ENCODE results near the gene ATG5.
"Not testable (repeated sequence)": the region's sequence is repeated elsewhere in the genome, so short reads cannot be mapped to it uniquely, and the experiment has no call there.

Gene ATG5

DNA sequence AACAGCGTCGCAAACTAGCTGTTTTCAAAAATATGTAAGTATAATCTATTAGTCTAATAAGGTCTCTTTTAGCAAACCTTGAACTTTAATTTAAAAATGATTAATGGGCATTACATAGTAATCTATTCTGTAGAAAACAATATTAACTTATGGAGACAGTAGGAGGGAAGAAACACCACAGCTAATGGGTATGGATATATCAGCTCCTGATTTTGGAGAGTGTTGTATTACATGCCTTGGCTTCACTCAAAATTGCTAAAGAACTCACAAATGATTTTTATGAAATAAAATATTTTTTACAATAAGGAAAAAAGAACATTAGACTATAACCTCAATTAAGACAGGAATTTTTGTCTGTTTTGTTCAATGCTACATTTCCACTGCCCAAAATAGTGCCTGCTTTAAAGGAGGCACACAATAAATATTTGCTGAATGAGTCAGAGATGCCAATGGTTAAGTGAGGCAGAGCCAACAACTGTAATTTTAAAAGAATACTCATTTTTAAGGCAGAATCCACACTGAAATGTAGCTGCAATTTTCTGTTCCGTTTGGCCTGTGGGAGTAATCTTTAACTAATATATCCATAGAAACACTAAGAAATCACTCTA, 15.7 kb downstream of the ATG5 start:
- DNase-seq = no peak

DNA sequence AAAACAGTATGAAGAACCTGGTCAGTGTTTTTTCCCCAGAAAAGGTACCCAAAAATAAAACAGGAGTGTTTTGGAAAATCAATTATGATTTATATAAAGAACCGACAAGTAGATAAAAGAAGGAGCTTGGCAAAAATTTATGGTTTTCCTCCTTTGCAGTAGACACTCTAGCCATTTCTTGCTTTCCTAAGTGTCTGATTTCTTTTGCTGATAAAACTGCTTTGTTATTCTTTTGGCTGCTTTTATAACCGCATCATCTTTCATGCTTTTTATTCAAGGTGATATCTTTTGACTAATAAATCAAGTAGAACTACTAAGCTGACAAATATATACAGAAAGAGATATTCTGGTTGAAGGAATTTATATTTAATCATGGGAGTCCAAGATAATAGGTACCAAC, 16.6 kb downstream of the ATG5 start:
- DNase-seq = no peak

DNA sequence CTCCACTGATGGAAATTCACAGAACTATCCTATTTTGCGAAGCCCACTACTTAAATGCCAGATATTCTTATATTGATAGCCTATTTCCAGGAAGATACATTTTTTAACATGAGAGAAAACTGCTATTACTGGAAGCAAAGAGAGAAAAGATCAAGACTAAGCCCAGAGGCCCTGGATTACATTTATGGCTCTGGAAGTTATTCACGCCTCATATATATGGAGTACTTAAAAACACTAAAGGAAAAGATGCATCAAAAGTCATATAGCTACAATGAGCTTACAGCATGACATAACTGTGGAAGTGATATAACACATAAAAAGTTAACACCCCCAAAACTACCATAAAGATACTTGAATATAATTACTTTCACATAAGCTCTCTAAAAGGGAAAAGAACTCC, 19.8 kb downstream of the ATG5 start:
- no peak for DNase-seq

DNA sequence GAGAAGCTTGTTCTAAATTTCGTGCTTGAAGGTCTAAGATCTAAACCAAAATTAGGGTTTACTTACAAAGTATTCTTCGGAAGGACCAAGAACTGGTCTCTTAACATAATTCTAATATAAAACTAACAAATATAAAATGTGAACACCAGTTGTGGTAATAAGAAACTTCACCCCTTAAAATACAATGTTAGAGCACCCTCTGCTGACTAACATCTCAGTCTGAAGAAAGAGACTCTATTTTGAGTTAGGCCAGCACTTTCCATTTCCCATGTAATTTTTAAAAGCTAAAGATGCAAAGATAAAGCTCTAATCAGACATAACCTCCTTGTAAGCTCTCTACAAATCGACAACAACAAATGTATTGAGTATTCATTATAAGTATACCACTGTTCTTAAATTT, 24.6 kb downstream of the ATG5 start:
- no peak for DNase-seq

DNA sequence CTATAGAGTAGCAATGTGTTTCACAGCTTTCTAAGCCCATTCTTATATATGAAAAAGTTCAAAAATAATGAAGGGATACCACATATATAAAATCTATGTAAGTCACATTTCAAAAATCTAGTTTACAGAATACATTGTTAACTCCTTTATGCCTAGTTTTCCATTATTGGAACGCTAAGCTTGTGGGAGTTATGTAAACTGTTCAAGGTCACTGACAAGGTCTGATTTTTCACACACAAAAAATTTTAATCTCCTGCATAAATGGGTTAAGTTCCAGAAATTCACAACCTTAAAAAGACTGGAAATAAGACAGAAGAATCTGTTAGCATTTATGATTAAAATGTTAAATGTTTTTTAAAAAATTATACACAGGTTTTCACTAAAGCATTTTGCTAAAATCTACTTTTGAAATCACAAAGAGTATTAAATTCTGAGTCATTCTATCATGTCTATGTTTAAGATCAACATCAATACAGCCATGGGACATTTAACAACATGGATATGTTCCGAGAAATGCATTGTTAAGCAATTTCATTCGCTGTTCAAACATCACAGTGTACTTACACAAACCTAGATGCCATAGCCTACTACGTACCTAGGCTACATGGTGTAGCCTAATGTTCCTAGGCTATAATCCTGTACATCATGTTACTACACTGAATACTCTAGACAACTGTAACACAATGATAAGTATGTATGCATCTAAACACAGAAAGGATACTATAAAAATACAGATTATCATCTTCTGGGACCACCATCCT, 25.4 kb downstream of the ATG5 start:
- DNase-seq = no peak

DNA sequence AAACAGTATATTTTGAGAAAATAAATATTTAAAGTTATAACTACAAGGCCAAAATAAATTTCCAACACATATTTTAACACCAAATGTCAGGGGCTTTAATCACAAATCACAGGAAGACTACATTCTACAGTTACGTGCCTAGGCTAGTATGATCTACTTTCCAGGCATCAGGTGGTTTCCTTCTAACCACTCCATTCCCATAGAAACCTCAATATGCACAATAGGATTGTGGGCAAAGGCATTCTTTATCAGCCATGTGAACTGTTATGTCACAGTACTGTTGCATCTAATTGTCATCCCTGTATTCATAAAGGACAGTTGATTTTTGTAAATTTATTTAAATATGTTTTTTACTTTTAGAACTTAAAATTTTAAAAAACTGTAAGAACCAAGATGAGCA, 32.4 kb downstream of the ATG5 start:
- no peak for DNase-seq

DNA sequence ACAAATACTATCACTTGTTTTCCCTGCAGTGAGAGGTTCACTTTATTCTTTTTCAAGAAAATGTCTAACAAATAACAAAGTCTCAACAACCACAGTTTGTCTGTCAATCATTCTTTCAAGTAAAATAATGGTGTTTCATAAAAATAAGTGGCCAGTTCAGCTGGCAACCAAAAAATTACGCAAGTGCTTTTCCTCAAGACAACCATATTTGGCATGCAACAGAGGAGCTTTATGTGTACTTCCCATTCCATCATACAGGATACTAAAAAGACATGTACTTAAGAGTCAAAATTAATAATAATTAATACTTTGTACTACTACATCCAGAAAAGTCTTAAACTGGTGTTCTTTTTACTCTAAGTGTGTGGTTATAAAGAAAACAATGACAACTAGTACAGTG, 34.6 kb downstream of the ATG5 start:
- no peak for DNase-seq

DNA sequence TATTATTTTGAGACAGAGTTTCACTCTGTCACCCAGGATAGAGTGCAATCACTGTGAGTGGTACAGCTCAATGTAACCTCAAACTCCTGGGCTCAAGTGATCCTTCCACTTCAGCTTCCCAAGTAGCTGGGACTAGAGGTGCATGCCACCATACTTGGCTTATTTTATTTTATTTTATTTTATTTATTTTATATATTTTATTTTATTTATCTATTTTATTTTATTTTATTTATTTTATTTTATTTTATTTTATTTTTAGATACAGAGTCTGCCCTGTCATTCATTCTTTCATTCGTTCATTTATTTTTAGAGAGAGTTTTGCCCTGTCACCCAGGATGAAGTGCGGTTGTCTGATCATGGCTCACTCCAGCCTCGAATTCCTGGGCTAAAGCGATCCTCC, 35.5 kb downstream of the ATG5 start:
- DNase-seq = no peak

DNA sequence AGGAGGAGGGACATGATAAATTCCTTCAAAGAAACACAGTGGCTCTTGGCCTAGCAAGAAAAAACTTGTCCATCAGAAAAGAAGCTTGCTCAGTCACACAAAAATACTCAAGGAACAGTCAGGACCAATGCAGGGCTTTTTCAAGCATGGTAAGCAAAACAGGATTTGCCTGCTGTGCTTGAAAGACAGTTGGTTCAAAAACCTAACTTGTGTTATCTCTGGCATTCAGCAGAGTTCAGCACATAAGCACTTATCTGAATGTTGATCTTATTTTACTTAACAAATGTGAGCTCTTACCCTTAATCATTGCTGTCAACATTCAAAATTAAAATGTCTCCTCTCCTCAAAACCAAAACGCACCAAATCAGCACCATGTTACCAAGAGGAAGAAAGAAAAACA, 38.3 kb downstream of the ATG5 start:
- DNase-seq = no peak

DNA sequence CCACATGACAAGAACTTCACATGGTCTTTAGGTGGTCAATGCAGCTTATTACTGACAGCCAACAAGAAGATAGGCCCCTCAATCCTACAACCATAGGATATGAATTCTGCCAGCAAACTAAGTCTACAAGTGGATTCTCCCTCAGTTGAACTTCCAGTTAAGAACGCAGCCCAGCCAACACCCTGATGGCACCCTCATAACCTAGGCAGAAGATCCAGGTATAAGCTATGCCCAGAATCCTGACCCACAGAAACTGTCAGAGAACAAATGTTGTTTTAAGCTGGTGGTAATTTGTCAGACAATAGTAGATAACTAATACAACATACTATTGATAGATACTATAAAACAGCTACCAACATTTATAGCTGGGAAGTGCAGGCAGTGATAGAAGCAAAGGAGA, 38.8 kb downstream of the ATG5 start:
- no peak for DNase-seq

DNA sequence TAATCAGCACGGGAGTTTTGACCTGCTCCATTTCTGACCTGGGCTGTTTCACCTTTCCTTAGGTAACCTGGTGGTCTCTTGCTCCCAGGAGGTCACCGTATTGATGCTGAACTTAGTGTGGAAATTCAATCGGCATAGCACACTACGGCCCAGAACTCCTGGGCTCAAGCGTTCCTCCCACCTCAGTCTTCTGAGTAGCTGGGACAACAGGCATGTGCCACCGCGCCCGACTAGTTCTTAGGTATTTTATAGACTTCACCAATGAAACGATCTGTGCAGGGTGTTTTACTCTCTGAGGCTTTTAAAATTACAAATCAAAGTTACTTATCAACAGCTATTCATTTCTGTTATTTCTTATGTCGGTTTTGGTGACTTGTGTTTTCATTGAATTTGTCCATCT, 42.1 kb downstream of the ATG5 start:
- DNase-seq = no peak

DNA sequence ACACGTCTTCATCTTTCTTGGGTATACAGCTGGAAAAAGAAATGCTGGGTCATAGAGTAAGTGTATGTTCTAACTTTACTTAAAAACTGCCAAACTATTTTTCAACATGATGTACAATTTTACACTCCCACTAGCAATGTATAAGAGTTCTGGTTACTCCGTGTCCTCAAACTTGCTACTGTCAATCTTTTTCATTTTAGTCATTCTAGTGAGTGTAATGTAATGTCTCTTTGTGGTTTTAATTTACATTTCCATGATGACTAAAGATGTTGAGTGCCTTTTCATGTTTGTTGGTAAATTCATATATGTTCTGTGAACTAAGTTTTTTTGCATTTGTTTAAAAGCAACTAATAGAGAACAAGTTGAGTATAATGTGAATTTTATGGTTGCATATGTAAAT, 43.9 kb downstream of the ATG5 start:
- DNase-seq = no peak

DNA sequence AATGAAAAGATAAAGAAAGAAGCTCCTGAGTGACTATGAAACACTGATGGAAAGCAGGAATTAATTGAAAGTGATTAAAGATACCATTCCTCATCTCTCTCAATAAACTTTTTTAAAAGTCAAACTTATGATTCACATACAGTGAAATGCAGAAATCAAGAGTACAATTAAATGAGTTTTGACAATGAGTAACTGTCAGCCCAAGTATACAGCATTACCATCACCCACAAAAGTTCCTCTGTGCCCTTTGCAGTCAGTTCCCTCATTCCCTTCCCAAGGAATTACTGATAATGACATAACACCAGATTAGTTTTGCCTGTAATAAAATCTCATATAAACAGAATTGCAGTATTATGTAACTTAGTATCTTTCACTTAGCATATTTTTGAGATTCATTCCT, 44.5 kb downstream of the ATG5 start:
- no peak for DNase-seq

DNA sequence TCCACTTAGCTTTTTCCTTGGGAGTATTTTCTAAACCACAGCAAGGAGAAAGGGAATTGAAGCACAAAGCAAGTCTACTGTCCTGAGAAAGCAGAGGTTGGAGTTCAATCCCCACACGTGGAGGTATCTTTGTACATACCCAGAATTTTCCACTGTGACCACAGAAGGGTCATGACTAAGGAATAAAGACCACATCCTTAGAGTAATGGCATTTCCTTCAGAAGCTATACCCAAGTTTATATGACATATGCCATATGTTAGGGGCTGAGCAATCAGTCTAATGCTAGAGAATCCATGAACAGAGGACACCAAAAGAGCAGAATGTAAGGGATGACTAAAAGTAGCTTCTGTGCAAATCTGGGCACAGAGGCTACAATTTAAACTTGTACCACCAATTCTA, 46.4 kb downstream of the ATG5 start:
- no peak for DNase-seq

DNA sequence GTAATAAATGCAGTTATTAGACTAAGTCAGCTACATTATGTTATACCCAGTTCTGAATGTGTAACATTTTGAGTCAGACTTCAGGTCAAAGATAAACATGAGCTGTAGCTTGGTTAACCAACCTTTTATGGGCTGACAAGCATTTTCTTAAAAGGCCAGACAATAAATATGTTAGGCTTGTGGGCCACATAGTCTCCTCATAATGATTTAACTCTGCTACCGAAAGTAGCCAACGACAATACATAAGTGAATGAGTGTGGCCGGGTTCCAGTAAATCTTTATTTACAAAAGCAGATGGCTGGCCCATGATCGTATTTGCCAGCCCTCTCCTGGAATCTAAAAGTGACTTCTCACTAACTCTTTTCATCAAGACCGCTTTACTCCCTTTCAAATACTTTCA, 49.9 kb downstream of the ATG5 start:
- DNase-seq = no peak

DNA sequence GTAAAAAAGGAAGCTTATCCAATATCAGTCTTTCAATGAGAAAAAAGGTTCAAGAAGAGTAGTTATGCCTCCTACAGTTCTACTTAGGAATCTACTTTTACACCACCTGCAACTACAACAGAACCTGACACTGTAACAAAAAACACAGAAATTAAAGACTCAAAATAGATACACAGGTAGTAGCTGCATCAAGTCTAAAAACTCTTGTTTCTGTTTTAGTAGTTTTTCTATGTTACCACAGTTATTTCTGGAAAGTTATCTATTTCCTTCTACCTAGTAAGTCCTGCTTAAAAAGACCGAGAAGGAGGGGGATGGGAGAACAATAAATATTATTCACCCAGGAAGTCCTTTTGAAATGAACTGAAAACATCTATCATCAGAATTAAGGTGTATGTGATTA, 52.5 kb downstream of the ATG5 start:
- DNase-seq = no peak

DNA sequence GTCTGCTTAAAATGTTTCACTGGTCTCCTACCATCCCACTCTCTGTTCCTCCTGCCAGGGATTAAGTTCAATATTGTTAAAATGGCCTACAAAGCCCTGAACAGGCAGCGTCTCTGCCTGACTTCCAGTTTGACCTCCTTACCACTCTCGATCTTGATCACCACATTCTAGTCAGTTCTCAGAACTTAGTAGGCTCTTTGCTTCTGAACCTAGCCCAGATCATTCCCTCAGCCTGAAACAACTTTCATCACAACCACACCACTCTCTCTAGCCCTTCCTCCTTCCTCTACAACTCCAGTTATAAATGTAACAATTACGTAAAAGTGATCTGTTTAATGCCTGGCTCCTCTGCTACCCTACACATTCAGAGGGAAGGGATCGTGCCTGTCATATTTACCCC, 53.3 kb downstream of the ATG5 start:
- DNase-seq = no peak

DNA sequence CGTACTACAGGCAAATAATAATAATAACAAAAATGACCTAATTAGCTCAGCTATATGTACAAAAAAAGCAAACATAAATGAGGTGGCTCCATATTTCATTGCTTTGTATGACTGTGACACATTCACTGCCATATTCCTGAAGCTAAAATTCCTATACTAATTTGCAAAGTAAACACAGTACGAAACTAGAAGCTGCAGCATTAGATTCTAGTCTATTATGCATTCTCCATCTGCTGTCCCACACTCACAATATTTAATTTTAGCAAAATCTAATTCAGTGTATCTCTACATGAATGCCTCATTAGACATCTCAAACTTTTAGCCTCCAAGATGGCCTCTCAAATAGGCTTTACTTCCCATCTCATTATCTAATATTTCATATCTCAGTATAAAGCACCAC, 55.1 kb downstream of the ATG5 start:
- no peak for DNase-seq

DNA sequence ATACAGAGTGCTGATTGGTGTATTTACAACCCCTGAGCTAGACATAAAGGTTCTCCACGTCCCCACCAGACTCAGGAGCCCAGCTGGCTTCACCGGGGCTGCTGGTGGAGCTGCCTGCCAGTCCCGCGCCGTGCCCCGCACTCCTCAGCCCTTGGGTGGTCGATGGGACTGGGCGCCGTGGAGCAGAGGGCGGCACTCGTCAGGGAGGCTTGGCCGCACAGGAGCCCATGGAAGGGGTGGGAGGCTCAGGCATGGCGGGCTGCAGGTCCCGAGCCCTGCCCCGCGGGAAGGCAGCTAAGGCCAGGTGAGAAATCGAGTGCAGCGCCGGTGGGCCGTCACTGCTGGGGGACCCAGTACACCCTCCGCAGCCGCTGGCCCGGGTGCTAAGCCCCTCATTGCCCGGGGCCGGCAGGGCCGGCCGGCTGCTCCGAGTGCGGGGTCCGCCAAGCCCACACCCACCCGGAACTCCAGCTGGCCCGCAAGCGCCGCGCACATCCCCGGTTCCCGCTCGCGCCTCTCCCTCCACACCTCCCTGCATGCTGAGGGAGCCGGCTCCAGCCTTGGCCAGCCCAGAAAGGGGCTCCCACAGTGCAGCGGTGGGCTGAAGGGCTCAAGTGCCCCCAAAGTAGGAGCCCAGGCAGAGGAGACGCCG, 56.2 kb downstream of the ATG5 start:
- DNase-seq = not testable (repeated sequence)

DNA sequence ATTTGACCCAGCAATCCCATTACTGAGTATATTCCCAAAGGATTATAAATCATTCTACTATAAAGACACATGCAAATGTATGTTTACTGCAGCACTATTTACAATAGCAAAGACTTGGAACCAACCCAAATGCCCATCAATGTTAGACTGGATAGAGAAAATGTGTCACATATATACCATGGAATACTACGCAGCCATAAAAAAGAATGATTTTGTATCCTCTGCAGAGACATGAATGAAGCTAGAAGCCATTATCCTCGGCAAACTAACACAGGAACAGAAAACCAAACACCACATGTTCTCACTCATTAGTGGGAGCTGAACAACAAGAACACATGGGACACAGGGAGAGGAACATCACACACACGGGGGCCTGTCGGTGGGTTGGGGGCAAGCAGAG, 57.1 kb downstream of the ATG5 start:
- DNase-seq = not testable (repeated sequence)

DNA sequence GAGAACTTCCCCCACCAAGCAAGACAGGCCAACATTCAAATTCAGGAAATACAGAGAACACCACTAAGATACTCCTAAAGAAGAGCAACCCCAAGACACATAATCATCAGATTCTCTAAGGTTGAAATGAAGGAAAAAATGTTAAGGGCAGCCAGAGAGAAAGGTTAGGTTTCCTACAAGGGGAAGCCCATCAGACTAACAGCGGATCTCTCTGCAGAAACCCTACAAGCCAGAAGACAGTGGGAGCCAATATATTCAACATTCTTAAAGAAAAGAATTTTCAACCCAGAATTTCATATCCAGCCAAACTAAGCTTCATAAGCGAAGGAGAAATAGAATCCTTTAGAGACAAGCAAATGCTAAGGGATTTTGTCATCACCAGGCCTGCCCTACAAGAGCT, 61.1 kb downstream of the ATG5 start:
- DNase-seq = not testable (repeated sequence)

DNA sequence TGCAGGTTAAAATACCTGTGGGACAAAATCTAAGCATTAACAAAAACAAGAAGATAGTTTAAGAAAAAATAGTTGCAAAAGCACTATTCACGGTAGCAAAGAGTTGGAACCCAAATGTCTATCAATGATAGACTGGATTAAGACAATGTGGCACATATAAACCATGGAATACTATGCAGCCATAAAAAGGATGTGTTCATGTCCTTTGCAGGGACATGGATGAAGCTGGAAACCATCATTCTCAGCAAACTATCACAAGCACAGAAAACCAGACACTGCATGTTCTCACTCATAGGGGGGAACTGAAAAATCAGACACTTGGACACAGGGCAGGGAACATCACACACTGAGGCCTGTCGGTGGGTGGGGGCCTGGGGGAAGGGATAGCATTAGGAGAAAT, 65.8 kb downstream of the ATG5 start:
- not testable (repeated sequence) for DNase-seq

DNA sequence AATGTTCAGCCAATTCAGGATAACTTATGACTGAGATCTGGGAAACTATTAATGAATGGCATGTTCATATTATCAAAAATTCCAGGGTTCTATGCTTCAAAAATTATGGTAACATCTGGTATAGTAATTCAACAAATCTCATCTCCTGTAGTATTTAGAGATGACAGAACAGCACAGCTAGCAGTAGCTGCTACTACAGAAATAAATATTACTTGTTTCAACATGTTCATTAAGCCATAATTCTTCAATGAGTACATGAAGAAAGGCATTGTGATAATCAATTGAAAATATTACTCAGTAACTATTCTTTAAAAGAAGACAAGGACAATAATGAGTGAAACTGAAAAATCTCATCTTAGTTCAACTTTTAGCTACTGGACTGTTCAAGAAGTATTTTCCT, 66.8 kb downstream of the ATG5 start:
- DNase-seq = no peak

DNA sequence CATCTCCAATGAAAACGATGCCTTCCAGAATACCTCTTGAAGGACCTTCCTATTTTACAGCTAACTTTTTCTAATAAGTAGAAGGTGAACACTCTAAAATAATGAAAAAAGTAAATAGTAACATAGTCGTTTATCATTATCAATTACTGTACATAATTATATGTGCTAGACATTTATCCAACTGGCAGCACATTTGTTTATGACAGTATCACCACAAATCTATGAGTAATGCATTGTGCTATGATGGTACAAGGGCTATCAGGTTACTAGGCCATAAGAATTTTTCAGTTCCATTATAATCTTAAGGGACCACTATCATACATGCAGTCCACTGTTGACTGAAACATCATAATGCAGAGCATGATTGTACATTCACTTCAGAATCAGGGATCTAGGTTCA, 68.4 kb downstream of the ATG5 start:
- DNase-seq = no peak
